A549 treated with AZD9567 at 1 μM for 4 hours (cell line): ENCODE data around the gene FAR2. TPM values are rescaled to one million over a fixed set of nuclear protein-coding genes. Genes with fewer than 3 reads are reported as not detected.

Experiments used
- total RNA-seq: library from RNA; stranded (reverse); fragments of 200-300 nt; extraction: Qiagen RNA extraction; gene quantifications from 5 replicates; pipeline ENCODE4 v1.2.3, GENCODE V29; 2022; ENCODE audit not compliant: insufficient read depth

Gene FAR2
- total RNA-seq = 0.27 to 0.33 TPM in 2 of 5 replicates, not detected in the others

DNA sequence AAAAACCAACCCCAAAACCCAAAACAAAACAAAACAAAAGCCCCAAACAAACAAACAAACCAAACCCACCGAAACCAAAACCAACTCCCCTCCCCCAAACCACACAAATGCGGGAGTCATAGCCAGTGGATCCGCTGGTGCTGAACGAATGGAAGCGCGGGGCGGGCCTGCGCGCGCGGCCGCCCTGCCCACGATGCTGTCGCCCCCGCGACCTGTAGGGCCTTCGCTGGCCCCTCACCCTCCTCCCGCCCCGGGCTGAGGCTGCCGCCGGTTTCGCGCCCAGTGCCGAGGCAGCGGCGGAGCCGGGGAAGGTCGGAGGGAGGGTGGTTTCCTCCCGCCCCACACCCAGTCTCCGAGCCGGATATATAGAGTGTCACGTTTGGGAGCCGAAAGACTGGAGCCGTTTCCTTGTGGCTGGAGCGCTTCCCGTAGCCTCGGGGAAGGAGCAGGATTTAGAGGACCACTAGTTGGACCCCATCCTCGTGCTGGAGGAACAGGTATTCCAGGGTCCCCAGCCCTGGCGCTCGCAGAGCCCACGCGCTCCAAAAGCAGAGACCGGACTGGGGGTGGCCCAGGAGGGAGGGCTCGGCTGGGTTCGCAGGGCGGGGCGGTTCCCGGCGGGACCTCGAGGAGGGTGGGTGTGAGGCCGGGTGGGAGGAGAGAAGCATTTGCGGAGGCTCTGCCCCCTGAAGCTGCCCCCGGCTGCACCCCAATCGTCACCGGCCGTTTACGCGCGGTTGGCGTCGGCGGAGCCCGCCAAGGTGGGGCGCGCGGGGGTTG is at the start of gene FAR2:
Gene FAR2, plus strand, starts transcription at position 368 of the 780 bp plus-strand sequence. CDS start 121,172 bp downstream, outside the sequence.

DNA sequence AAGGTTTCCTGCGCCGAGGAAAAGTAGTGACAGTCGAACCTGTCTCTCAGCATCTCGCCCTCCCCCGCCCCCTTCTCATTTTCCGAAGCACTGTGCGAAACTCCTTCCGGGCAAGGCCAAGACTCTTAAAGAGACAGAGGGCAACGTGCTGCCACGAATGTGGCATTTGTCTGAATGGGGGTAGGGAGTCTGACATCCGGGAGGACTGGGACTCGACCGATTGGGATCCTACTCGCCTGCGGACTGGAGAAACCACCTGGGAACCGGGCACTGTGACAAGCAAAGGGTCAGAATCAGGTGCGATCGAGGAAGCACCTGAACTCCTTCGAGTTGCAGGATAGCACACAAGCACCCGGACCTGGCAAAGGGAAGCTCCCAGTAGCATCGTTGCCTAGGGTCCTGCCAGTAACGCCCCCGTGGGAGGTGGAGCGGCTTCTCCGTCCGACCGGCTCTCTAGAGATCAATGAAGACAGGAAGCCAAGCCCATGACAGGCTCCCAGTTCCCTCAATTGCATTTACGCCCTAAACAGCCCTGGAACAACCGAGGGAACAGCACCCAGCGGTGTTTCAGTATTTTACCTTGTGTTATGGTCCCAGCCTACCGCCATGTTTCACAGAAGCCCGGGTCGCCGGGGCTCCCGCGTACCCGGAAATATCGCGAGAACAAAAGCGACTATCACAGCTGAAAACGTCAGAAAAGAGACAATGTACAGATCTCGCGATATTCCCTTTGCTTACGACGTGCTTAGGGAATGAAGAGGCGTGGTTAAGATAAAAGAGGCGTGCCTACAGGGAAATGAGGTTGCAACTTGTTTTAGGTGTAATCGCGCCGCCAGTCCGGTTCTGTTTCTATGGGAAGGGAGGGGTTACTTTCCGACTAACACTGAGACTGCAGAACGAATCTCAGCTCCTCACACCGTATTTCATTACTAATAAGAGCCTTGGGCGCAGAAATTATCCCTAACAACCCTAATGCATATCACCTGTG is 231.8 kb downstream of the FAR2 start, which contains the start of gene ERGIC2:
Gene ERGIC2, minus strand, starts transcription at position 637 of the 988 bp plus-strand sequence. CDS start 9,539 bp downstream, outside the sequence.

Other genes with a start within 250 kb of the FAR2 start
- 57.6 to 106 TPM (median 67.6 TPM) in 5 replicates for gene ERGIC2, start 231.9 kb downstream of the FAR2 start, total RNA-seq